ENCODE data around the gene CLEC16A.

The CLEC16A gene

GRCh38 chr16:11141409-11142260 lies 197.3 kb downstream of the CLEC16A start:
- DNase-seq (ENCODE audit: low read depth in 2 of 2): no peak

DNA sequence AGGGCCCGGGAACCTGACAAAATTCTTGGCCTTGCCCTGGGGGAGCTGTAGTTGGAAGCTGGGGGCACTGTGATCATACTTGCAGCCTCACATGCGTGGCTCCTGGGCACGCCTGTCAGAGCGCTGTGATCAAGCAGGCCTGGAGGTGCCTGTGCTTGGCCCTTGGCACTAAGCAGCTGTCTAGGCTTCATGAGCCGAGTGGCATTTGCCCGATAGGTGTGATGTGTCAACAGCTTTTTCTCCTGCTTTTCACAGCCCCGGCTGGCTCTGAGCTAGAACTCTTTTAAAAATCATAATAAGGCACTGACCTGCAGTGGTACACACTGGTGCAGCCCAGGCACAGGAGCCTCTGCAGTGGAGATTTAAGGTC lies 197.9 kb downstream of the CLEC16A start:
- DNase-seq (ENCODE audit: low read depth in 2 of 2): no peak

DNA sequence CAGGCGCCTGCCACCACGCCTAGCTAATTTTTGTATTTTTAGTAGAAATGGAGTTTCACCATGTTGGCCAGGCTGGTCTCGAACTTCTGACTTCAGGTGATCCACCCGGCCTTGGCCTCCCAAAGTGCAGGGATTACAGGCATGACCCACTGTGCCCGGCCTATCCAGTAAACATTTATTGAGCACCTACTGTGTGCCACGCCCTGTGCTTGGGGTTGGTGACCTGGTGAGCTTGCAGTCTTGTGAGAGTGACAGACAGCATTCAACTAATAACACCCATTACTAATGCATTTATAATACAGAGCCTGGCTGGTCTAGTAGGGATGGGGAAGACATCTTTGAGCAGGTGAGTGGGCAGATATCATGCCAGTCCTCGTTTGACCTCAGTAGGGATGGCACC lies 198.6 kb downstream of the CLEC16A start:
- DNase-seq (ENCODE audit: low read depth in 2 of 2): no peak

- DNase-seq (ENCODE audit: low read depth in 2 of 2): no peak
Measured at GRCh38 chr16:11143372-11144035, 199.1 kb downstream of the CLEC16A start.

- no peak for DNase-seq (ENCODE audit: low read depth in 2 of 2)
Measured at GRCh38 chr16:11144122-11144521, 199.8 kb downstream of the CLEC16A start.

DNA sequence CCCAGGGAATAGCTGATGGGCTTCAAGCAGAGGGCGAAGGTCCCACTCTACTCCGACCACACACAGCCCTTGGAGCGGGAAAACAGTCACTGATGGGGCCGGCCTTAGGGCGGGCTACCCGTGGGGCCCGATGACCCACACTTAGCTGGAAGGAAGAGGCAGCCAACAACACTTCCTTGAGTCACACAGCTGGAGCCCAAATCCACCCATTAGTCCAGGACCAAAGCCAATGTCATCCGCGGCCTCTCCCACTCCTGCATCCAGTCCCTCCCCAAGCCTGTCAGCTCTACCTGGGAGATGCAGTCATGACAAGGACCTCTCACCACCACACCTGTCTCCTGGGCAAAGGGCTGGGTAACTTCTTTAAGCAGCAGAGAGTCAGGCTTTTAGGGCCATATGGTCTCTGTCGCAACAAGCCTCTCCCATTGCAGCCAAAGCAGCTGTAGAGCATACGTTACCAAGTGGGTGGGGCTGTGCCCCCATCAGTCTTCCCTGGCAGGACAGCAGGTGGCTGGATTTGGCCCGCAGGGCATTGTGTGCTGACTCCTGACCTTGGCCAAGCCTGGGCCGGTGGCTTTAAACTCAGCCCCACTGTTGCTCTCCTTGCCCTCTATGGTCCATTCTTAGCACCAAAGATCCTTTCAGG lies 200.9 kb downstream of the CLEC16A start:
- no peak for DNase-seq (ENCODE audit: low read depth in 2 of 2)

- DNase-seq (ENCODE audit: low read depth in 2 of 2): no peak
Measured at GRCh38 chr16:11145819-11146211, 201.5 kb downstream of the CLEC16A start.

- no peak for DNase-seq (ENCODE audit: low read depth in 2 of 2)
Measured at GRCh38 chr16:11147033-11147753, 202.8 kb downstream of the CLEC16A start.

DNA sequence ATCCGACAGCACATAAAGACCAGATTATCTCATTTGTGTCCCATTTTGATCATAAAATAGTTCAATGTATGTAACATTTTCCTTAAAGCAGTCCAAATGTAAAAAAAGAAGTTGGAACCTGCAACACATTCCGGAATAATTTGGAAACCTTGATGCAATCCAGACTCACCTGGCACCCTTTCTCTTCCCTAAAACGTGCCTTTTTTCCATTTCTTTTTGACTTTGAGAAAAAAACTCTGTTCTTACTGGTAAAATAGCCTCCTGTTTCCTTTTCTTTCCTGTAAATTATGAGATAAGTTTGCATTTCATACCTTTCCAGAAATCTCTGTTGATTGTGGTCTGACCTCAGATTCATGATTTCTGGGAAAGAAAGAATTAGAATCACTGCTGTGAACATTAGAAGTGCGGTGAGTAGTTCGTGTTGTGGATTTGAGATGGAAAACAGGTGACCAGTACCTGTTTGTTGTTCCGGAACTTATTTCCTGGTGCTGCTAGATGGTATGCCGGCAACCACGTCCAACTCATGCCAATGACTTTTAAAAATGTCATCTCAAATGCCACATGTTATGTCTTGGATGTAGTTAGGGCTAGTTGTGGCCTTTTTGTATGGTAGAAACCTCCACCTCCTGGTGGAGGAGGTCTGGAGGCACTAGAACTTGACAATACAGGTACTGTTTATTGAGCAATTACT lies 203.5 kb downstream of the CLEC16A start:
- DNase-seq (ENCODE audit: low read depth in 2 of 2): no peak

GRCh38 chr16:11149011-11149616 lies 204.8 kb downstream of the CLEC16A start:
- no peak for DNase-seq (ENCODE audit: low read depth in 2 of 2)

DNA sequence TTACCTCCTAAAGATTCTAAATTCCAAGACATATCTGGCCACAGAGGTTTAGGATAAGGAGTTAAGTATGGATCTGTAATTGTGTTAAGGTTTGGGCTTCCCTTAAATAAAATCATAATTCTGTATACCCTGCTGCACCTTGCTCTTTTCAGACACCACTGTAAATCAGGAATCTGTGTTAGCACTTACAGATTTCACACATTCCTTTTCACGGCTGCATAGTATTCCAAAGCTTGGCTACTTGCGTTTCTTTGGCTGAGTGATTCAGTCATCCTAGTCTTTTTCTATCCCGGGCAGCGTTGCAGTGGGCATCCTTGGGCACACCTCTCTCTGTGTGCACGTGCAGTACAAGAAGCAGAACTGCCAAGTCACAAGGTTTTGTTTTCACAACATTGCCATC lies 205.8 kb downstream of the CLEC16A start:
- no peak for DNase-seq (ENCODE audit: low read depth in 2 of 2)

- DNase-seq (ENCODE audit: low read depth in 2 of 2): no peak
Measured at GRCh38 chr16:11151156-11151884, 207.0 kb downstream of the CLEC16A start.

DNA sequence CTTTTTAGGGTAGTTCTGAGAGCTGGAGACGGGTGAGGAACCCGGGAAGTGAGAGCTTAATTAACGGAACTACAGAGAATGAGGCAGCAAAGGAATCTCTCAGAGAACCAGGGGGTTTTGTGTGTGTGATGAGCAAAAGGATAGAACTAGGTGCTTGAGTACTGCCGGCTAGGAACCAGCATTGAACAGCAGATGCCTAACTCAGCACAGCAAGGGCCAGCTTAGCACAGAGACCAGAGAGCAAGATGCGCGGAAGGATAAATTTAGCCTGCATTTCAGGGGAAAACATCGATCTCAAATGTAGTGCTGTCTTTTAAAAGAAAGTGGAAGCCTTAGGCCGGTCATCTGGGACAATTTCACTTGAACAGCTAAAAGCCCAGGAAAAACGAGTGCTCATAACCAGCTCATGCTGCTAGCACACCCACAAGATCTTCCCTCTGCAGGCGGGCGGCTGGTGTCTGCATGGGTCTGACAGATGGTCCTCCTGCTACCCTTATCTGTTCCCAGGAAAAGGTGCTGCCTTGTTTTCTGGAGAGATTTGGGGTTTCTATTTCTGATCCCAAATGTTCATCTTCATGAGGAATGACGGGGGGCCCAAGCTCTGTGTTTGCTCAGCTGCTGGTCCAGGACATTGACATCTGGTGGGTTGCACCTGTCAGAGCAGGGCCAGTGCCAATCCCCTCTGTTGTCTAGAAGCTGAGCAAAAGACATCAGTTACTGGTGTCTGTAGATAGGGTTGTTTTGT lies 207.7 kb downstream of the CLEC16A start:
- DNase-seq (ENCODE audit: low read depth in 2 of 2): no peak

- no peak for DNase-seq (ENCODE audit: low read depth in 2 of 2)
Measured at GRCh38 chr16:11152677-11153331, 208.4 kb downstream of the CLEC16A start.

- DNase-seq (ENCODE audit: low read depth in 2 of 2): peak in 1 of 2 donors; percentile 36
Measured at GRCh38 chr16:11155284-11155806, 211.0 kb downstream of the CLEC16A start.

DNA sequence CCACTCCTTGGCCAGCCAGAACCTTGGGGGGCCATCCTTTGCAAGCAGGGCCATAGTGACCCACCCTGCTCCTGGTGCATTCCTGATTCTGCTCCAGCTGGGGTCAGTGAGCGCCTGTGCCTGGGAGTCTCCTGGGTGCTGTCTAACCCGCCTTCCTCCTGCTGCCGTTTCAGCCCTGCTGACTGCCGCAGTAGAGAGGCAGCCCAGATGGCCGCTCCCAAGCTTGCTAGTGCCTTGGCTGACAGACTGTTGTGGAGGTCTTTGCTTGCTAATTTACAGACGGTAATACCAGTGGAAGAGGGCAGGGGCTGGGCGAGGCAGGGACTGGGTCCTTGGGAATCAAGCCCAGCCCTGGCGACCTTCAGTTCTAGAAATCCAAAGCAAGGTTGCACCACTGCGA lies 212.0 kb downstream of the CLEC16A start:
- no peak for DNase-seq (ENCODE audit: low read depth in 2 of 2)

- DNase-seq (ENCODE audit: low read depth in 2 of 2): no peak
Measured at GRCh38 chr16:11157143-11157542, 212.8 kb downstream of the CLEC16A start.

DNA sequence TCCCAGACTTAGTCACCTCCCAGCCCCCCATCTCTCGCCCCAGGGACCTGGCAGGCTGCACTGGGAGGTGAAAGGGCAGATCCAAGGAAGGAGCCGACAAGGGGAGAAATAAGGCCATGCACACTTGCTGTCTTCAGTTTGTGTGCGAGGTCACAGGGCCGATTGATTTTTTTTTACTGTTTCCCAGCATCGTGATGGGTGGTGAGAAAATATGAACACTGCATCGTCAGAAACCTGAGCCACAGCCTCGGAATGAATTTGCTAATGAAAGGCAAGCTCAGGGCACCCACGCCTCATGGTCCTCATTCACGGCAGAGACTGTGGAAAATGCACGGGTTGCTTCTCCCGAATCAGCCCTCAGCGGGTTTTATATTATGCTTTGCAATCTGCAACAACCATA lies 213.7 kb downstream of the CLEC16A start:
- DNase-seq (ENCODE audit: low read depth in 2 of 2): no peak

DNA sequence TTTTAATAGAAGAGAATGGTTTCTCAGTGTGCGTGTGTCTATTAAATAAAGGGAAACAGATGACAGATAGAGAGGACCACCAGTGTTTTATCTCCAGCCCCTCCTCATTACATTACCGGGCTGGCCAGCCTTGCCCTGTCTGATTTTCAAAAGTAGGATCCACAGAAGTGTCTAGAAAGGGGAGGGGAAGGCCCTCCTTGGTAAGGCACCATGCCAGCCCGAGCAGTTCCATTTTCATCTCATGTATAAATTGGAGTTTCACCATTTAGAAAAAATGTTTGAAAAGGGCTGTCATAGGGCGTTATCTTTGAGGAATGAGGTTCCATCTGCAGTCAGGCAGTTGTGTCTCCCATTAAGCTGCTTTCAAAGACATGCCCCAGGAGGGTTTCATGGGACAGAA lies 214.9 kb downstream of the CLEC16A start:
- no peak for DNase-seq (ENCODE audit: low read depth in 2 of 2)

All from stimulated activated CD8-positive, alpha-beta memory T cell treated with anti-CD3 and anti-CD28 coated beads, Interleukin-2, amount 100 ng/mL, for 48 hours (primary cell).